Pons (tissue), 1 donor: ENCODE results near the gene ZNF211.

ENCODE experiments used
- DNase-seq: peaks from one replicate; pipeline ENCODE4 v3.0.0-alpha.2; 2016; ENCODE audit warnings: low spot score

ZNF211 gene

GRCh38 chr19:57632987-57633831, at the start of gene ZNF211:
TSS of gene ZNF211 (plus strand) at chr19:57633168. CDS start at chr19:57633347, 179 bp downstream.
- peak; percentile 96 for DNase-seq

- DNase-seq, result peak; percentile 93
Measured at GRCh38 chr19:57583521-57584416, 49.2 kb upstream of the ZNF211 start, which contains the start of gene ZIK1. TSS of gene ZIK1 (plus strand) at chr19:57584145. CDS start at chr19:57584357, 212 bp downstream.

GRCh38 chr19:57587529-57587928, 45.4 kb upstream of the ZNF211 start:
- no peak for DNase-seq

- no peak for DNase-seq
Measured at GRCh38 chr19:57599377-57599760, 33.6 kb upstream of the ZNF211 start.

- peak; percentile 92 for DNase-seq
Measured at GRCh38 chr19:57599761-57600383, 33.1 kb upstream of the ZNF211 start, which contains the start of gene ZNF530. TSS of gene ZNF530 (plus strand) at chr19:57599885. CDS start at chr19:57604346, 4,461 bp downstream.

GRCh38 chr19:57606931-57607330, 26.0 kb upstream of the ZNF211 start:
- no peak for DNase-seq

- no peak for DNase-seq
Measured at GRCh38 chr19:57611113-57611512, 21.9 kb upstream of the ZNF211 start.

- peak; percentile 84 for DNase-seq
Measured at GRCh38 chr19:57613941-57614743, 18.8 kb upstream of the ZNF211 start, which contains the start of gene ZNF134. TSS of gene ZNF134 (plus strand) at chr19:57614242. CDS start at chr19:57619469, 5,227 bp downstream.

- no peak for DNase-seq
Measured at GRCh38 chr19:57615346-57615745, 17.6 kb upstream of the ZNF211 start.

GRCh38 chr19:57620673-57621348, 12.2 kb upstream of the ZNF211 start:
- no peak for DNase-seq

- no peak for DNase-seq
Measured at GRCh38 chr19:57623091-57623490, 9.9 kb upstream of the ZNF211 start.

GRCh38 chr19:57633832-57634131, 814 bp downstream of the ZNF211 start:
- DNase-seq, result no peak

- DNase-seq, result no peak
Measured at GRCh38 chr19:57637379-57637778, 4.4 kb downstream of the ZNF211 start.

- no peak for DNase-seq
Measured at GRCh38 chr19:57641715-57642234, 8.8 kb downstream of the ZNF211 start.

GRCh38 chr19:57642396-57643046, 9.6 kb downstream of the ZNF211 start:
- DNase-seq, result no peak

- DNase-seq, result no peak
Measured at GRCh38 chr19:57643734-57644133, 10.8 kb downstream of the ZNF211 start.

GRCh38 chr19:57648331-57649003, 15.5 kb downstream of the ZNF211 start:
- DNase-seq, result peak; percentile 11

- DNase-seq, result no peak
Measured at GRCh38 chr19:57651654-57651996, 18.7 kb downstream of the ZNF211 start.

GRCh38 chr19:57653689-57654088, 20.7 kb downstream of the ZNF211 start:
- DNase-seq, result no peak

- DNase-seq, result no peak
Measured at GRCh38 chr19:57655443-57655842, 22.5 kb downstream of the ZNF211 start.
